ENCODE measurements around the gene FAT3.

Gene FAT3

DNA sequence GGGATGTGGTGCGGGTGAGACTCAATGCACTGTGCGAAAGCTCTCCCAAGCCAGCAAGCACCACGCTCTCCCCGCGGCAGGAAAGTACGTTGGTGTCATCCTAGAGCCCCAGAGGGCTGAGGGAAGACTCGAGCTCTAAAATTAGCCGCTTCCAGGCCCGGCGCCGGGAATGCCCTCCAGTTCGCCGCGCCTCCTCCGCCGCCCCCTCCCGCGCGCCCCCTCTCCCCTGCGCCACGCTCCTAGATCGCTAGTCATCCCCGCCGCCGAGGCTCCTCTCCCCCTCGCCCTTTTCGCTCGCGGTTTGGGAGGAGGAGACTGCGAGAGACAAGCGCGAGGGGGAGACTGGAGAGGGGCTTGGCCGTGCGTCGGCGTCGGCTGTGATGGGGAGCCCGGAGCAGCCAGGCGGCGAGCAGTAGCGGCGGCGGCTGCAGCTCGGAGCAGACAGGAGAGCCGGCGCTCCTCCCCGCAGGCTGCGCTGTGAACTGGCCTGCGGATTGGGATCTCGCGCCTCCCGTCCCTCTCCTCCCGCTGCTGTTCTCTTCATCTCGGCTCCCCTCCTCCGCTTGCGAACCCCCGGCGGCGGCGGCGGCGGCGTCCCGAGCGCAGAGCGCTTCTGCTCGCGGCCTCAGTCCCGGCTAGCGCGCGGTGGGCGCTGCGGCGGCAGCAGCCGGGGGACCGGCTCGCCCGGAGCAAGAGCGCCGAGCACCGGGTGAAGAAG lies at the start of gene FAT3:
Gene FAT3 (plus strand): TSS at position 412 of the 718 bp plus-strand sequence. CDS start 127,295 bp downstream, outside the sequence.
- no peak for DNase-seq (ENCODE audit: low read depth)

DNA sequence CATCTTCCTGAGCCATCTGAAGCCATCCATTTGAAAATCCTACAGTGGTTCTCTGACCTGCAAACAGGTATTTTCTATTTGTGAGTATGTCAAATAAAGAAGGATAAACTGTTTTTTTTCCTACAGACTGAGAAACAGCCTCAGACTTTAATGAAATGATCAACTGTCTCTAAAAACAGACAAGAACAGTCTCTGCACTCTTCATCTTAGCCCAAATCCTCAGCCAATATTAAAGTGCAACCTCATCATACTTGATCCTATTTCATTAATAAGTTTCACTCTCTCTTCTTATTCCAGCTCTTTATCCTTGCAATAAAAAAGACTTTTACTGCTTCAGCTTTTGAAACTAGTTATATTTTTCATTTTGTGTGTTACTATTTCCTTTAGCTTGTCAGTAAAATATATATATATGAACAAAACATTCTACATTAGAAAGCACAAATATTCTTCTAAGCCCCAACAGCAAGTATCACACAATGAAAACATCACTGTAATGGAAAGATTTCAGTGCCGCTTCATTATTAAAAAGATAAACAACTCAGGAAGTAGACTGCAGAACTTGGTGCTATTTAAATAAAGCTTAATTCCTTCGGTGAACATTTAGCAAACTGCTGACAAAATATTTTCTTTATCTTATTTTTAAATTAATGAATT lies 45.5 kb upstream of the FAT3 start:
- no peak for DNase-seq (ENCODE audit: low read depth)

DNA sequence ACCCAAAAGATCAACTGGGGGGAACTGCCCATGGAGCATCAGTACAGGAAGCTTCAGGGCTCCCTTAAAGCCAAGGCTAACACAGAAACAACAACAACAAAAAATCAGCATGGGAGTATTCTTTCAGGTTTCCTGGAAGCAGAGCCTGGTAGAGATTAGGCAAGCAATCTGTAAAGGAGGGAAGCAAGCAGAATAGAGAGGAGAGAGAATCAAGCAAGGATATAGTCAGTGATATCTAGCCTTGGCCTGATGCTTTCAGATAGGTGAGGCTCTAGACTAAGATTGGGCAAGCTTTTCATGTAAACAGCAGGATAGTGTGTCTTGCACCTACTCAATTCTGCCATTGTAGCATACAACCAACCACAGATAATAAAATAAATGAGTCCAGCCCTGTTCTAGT lies 44.4 kb upstream of the FAT3 start:
- DNase-seq (ENCODE audit: low read depth): no peak

DNA sequence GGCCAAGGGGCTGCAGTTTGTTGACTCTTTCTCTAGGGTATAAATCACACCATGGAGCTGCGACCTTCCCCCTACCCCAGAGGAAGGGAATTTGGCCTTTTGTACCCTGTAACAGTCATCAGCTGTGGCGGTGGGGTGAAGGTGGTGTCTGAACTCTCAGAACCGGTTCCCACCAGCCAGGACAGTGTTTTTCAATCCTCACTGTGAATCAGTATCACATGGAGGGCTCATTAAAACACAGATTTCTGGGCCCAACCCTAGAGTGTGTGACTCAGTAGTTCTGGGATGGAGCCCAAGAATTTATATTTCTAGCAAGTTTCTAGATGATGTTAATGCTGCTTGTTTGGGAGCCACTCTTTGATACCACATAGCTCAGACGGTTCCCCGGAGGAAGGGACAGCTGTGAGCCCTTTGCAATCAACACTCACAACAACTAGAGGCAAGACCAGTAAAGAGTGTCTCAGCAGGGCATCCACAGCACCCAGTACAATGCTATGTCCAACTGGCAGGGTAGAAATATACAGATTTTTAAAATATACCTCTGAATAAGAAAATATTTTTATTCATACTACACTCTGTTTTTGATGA lies 43.9 kb upstream of the FAT3 start:
- DNase-seq (ENCODE audit: low read depth): no peak

DNA sequence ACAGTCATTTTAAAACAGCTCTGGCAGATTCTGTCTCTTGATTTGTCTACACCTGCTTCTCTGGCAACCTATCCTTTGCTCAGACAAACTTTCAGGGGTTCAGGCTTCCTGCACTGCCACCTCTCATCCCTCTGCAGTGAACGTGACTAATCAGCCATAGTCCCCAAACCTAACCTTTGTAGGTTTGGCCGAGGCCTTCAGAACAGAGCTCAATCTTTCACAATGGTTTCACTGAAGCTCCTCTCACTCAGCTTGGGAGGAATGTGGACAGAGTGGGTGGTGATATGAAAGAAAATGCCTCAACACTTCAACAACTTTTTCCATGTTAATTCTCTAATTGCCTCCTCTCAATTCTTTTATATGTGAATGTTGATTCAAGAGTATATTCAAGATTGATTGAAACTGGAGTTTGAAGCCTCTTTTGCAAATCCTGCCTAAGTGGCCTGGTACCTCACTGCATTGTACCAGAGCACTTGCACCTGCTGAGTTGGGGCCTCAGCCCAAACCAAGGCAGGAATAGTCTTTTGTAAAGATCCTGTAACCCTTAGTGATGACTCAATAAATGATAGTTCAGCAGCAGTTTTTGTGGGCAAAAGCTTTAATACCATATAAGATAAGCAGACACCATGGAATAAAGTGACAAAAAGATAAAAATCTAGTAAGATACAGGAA lies 33.9 kb upstream of the FAT3 start:
- no peak for DNase-seq (ENCODE audit: low read depth)

DNA sequence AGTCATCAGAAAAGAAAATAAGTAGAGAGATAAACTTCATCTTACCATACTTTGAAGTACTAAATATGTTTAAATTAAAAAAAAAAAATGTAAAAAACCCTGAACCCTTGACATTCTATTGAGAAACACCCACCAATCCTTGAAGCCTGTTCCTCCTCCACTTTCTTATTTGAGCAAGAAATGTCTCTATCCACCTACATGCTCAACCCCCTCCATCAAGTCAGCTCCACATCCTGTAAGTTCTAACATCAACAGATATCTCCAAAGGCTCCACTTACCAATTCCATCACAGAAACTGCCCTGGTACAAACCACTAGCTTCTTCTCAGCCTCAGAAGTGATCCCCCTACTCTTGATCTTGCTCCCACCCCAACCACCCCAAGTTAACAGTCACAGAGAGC lies 32.5 kb upstream of the FAT3 start:
- DNase-seq (ENCODE audit: low read depth): no peak

DNA sequence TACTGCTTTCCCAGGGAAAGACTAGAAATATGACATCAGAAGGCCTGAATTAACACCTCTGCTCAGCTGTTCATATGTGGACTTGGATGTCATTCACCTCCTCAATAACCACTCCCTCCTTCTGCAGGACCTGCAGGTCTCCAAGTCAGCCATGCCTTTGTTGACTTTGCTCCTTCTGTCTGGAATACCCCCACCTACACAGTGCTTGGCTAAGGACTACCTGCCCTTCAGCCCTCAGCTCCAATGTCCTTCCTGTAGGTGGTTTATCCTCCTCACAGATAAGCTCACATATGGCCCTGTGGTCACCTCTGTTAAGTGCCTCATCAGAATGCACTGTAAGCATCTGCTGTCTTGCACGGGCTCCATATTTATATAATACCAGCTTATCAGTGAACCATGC lies 26.4 kb upstream of the FAT3 start:
- no peak for DNase-seq (ENCODE audit: low read depth)

DNA sequence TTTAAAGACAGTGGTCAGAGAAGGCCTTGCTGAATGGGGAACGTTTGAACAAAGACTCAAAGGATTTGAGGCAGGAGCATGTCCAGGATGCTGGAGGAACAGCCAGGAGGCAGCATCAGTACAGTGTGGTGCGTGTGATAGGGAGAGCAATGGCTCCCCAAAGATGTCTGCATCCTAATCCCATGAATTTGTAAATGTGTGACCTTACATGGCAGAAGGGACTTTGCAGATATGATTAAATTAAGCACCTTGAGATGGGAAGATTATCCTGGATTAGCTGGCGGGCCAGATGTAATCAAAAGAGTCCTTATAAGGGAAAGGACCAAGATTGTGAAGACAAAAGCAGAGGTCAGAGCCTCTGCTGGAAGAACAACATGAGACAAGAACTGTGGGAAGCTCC lies 24.6 kb upstream of the FAT3 start:
- DNase-seq (ENCODE audit: low read depth): no peak

DNA sequence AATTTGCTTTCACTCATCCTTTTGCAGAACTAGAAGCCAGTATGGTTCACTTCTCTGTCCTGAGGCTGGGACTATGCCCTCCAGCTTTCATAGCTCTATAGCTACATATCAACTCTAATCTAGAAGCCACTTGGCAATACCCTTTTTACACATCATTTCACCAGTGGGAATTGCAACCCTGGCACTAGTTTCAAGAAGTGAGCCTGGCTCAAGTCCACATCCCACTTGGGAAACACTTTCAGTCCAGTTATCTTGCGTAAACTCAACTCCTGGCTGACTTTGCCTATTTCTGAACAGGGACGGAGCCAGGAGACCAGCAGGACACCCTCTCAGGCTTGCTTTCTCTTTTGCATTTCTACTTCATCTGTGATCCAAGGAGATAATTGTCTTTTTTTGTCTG lies 19.9 kb upstream of the FAT3 start:
- no peak for DNase-seq (ENCODE audit: low read depth)

DNA sequence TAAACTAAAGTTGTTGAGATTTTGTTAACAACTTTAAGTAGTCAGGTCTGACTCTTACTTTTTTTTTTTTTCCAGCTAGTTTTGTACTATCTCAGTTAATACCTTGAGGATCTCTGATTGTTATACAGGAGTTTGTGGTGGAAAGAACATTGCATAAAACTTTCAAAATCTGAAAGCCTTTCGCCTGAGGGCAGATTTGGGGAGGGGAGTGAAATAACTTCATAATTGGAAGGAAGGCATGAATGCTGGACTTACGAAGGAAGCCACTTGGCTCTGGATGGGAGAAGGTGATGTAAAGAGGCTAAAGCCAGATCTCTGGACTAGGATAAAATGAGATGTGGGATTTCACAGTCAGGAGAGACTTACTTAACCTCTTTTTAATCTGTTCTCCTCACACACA lies 18.2 kb upstream of the FAT3 start:
- DNase-seq (ENCODE audit: low read depth): no peak

DNA sequence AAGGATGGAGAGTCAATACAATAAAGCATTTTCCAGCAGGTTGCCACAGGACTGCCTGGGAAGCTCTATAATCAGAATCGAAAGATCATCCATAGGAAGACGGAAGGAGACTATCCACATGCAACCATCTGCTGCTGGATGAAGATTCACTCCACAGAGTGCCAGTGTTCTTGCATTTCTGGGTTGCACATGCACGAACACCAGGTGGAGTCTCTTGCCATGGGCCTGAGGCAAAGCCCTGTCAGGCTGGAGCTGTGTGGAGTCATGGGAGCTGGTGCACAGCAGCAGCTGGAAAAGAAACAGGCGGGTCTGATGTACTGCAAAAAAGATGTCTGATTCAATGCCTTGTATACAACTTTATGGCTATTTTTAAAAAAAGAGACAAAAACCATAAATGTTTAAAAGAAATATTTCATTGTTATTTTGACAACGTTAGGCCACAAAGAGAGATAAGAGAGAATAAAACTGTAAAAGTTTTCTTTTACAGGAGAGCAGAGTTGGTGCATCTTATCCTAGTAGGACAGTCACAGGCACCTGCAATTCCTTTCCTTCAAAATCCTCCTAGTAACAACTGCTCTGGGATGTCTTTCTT lies 12.9 kb upstream of the FAT3 start:
- DNase-seq (ENCODE audit: low read depth): no peak

DNA sequence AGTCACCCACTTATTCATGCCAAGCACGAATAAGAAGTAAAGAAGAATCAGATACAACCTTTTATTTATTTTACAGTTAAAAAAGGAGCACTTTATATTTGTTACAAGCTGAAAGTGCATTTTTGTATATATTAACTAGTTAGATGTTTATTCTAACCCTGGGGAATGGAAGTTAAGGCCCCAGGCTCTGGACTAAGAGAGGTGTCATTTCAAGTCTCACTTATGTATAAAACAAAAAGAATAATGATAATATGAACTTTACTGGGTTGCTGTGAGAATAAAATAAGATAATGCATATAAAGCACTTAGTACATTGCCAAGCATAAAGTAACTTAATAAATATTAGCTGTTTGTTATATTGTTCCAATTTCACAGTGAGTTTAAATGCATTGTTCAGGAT lies 12.1 kb upstream of the FAT3 start:
- DNase-seq (ENCODE audit: low read depth): no peak

DNA sequence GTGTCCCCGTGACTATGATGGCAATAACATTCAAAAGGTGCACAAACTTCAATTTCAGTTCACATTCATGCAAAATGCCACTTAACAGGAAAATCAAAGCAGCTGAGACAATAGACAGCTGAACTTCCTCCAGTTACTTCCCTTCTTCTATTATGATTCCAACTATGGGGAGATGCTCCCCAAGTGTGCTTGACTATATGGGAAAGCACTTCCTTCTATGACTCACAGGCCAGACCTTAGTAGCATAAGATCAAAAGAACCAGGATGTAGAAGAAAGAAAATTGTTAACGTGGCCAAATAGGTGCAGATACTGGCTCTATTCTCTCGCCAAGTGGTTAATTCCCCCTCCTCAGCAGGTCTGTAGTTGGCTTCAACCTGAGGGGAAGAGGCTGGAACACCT lies 7.8 kb upstream of the FAT3 start:
- DNase-seq (ENCODE audit: low read depth): no peak

DNA sequence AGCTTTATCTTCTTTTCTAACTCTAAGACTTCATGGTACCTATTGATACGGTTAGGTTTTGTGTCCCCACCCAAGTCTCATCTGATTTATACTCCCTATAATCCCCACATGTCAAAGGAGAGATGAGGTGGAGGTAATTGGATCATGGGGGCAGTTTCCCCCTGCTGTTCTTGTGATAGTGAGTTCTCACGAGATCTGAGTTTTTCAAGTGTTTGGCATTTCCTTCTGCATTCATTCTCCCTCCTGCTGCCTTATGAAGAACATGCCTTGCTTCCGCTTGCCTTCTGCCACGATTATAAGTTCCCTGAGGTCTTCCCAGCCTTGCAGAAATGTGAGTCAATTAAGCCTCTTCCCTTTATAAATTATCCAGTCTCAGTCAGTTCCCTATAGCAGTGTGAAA lies 5.1 kb upstream of the FAT3 start:
- no peak for DNase-seq (ENCODE audit: low read depth)

DNA sequence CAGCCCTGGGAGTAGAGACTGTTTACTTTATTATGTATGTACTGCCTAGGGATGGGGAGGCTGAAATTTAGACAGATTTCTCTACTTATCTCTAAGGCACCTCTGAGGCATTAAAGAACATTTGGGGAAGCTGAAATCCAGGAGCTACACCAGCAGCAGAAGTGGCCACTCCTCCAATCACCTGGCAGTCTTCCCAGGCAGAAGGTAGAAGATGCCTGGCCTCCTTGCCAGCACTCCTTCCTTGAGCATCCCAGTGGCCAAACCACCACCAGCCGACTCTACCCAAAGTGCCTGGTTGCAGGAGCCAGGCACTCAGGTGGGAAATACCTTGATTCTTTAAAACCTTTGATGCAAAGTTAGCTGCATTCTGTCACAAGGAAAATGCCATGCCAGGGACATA lies 1.9 kb upstream of the FAT3 start:
- no peak for DNase-seq (ENCODE audit: low read depth)

DNA sequence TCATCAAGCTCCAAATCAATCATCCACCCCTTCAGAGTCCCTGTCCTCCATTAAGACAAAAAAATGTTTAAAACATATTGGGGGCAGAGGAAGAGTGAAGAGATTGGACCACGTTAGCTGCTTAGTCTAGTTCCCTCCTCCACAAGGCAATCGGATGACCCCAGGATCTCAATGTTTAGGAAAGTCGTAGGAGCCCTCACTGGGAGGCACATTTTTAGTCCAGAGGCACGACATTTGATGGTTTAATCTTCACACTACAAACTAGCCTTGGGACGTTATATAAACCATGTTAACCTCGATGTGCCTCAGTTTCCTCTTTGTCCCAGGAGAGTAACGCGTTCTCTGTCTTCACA lies 588 bp upstream of the FAT3 start:
- DNase-seq (ENCODE audit: low read depth): no peak

DNA sequence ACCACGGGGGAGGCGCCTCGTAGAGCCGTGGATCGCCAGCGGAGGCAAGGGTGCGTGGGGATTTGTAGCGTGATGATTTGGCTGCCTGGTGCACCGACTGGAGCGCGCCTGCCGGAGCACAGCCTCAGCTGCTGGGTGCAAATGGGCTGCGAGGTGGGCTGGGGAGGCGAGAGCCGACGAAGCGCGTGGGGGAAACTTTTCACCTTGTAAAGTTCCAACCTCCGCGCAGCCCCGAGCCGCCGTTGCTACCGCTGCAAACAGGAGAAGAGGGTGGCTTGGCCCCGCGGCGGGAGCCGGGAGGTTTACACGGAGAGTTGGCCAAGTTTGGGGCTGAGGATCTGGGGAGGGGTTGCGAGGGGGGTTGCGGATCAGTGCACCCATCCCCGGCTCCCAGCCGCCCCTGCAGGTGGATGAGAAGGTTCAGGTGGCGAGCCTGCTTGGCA lies 528 bp downstream of the FAT3 start:
- DNase-seq (ENCODE audit: low read depth): no peak

DNA sequence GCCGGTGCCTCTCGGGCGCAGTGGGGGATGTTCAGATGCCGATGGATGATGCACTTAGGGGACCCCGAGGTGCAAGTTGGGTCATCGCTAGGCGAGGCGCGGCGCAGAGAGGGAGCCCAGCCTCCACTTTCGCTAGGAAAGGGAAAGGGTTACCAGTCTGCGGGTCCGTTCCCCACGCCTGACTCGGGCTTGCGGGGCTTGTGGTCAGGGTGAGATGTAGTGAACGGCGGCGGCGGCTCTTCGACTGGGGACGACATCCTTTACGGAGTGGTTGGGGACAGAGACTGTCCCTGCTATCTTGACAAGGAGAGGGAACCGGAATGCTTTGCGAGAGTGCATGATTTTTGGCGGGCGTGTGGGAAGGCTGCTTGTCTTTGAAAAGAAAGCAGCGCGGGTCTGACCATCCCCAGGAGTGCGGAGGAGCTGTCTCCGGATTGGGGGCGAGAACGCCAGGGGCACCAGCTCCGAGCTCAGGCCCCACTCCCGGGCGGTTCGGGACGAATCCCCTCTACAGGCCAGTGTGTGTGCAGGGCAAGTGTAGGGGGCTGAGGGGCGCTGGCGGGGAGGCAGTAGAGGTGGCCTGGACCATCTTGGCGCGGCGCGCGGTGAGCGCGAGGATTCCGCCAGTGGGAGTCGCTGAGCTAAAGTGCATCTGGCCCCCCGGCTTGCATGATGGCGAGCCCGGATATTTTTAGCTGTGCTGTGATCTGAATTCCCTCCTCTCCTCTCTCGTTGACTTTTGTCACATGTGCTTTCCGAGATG lies 1.1 kb downstream of the FAT3 start:
- DNase-seq (ENCODE audit: low read depth): no peak

DNA sequence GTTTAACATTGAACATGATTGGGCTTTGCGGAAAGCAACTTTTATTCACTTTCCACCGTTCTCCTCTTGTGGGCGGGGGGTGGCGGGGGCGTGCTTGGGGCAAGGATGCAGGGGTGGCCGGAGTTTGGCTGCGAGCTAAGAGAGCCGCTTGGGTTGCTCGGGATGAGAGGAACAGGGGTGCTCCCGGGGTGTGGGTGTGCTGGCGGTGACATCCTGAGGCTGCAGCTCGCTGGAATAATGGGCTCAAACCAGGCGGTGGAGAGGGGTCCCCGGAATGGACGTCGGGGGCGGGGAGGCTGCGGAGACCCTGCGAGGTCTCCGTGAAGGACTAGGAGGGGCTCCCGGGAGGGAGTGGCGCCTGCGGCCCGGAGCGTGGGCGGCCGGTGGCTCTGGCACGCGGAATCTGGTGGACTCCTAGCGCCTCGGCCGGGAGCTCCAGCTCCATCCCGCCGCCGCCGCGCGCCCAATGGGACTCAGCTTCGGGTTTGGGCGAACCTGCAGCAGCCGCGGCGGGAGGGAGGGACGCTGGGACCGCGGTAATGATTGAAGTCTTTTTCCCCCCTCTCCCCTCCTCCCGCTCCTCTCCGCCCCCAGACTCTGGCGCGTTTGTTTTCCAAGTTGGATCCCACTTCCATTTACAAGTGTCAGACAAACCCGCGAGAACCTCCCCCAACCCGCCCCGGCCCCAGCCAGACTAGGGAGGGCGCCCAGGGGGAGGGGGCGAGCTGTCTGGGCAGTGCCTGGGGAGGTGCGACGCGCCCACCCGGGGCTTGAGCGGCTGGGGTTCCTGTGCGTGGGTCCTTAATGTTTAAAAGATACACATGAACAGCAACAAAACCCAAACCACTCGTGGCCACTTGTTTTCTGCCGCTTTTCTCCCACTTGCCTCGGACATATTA lies 2.0 kb downstream of the FAT3 start:
- no peak for DNase-seq (ENCODE audit: low read depth)

DNA sequence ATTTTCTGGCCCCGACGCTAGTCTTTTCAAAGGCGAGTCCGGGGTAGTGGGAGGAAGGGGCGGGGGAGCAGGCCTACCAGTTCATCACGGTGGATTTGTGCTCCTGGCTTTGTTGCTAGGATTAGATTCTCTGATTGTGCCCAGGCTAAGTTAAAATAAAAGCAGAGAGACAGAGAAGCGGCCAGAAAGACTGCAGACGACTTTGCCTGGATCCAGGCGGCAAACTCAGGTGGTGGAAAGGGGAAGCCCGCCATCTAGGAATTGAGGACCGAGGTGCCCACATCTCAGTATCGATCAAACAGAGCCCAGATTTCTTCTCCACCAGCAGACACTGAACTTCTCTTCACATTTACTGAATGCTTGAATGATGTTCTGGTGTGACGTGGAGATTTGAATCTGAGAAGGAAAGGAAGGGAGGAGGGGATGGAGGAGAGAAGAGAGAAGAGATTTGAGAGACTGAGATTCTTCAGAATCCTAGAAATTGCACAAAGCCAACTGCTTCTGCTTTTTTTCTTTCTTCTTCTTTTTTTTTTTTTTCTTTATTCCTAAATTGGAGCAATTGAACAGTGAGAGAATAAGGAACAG lies 2.7 kb downstream of the FAT3 start:
- DNase-seq (ENCODE audit: low read depth): no peak

Data from activated T-cell treated with anti-CD3 and anti-CD28 coated beads for 1 hour (primary cell).